CD4-positive, CD25-positive, alpha-beta regulatory T cell (primary cell): ENCODE data around the gene CFH. TPM values are rescaled to one million over a fixed set of nuclear protein-coding genes. Genes with fewer than 3 reads are reported as not detected.
"Not testable (repeated sequence)": the region's sequence is repeated elsewhere in the genome, so short reads cannot be mapped to it uniquely, and the experiment has no call there.

Experiments used
- ATAC-seq, 2 donors: fragments of 150-1000 bp; cut with Tn5 transposase; one replicate each; pipeline ENCODE4 v1.10.0; 2021; ENCODE audit warnings: low read depth in 2 of 2, moderate number of reproducible peaks in 2 of 2, moderate library complexity in 1 of 2
- DNase-seq, 3 donors: peaks; one replicate each; pipeline versions ENCODE4 v3.0.0 to v3.0.0-alpha.2; 2012 to 2022; ENCODE audit warnings: mixed read lengths in 1 of 3
- H3K27ac ChIP-seq: one replicate; pipeline ENCODE4 v1.7.0; 2013; ENCODE audit warnings: mild to moderate bottlenecking, low read length; ENCODE audit not compliant: insufficient read depth, poor library complexity, severe bottlenecking
- H3K27me3 ChIP-seq: one replicate; pipeline ENCODE4 v1.7.0; 2013; ENCODE audit warnings: low read length; ENCODE audit not compliant: control insufficient read depth, insufficient read depth
- H3K36me3 ChIP-seq: one replicate; pipeline ENCODE4 v1.7.0; 2013; ENCODE audit warnings: mild to moderate bottlenecking, low read length, moderate library complexity; ENCODE audit not compliant: control insufficient read depth, insufficient read depth
- H3K4me1 ChIP-seq: 2 replicates; pipeline ENCODE4 v1.7.0; 2013; ENCODE audit warnings: mild to moderate bottlenecking, low read length; ENCODE audit not compliant: insufficient read depth, control insufficient read depth, poor library complexity, severe bottlenecking
- H3K4me3 ChIP-seq: one replicate; pipeline ENCODE4 v1.7.0; 2013; ENCODE audit warnings: low read depth, mild to moderate bottlenecking, low read length, moderate library complexity
- H3K9me3 ChIP-seq, 2 experiments: 1 replicate in 1 of 2; 2 replicates in 1 of 2; pipeline ENCODE4 v1.7.0; 2013; ENCODE audit warnings: low read length in 2 of 2, mild to moderate bottlenecking in 1 of 2, moderate library complexity in 1 of 2; ENCODE audit not compliant: control insufficient read depth in 2 of 2
- H3K27ac Mint-ChIP-seq, 3 donors: one replicate each; pipeline ENCODE4 v1.8.0; 2020 to 2022; ENCODE audit warnings: mild to moderate bottlenecking in 3 of 3, mixed read lengths in 3 of 3, moderate library complexity in 2 of 3
- H3K27me3 Mint-ChIP-seq: one replicate; pipeline ENCODE4 v1.8.0; 2022; ENCODE audit warnings: mild to moderate bottlenecking, mixed read lengths
- H3K36me3 Mint-ChIP-seq: one replicate; pipeline ENCODE4 v1.8.0; 2020; ENCODE audit warnings: mixed read lengths
- H3K4me1 Mint-ChIP-seq, 4 donors: one replicate each; pipeline ENCODE4 v1.8.0; 2020 to 2022; ENCODE audit warnings: mixed read lengths in 4 of 4, mild to moderate bottlenecking in 1 of 4
- H3K4me3 Mint-ChIP-seq, 4 donors: one replicate each; pipeline ENCODE4 v1.8.0; 2020 to 2022; ENCODE audit warnings: mild to moderate bottlenecking in 4 of 4, mixed read lengths in 4 of 4, moderate library complexity in 3 of 4
- H3K9me3 Mint-ChIP-seq, 7 donors: one replicate each; pipeline ENCODE4 v1.8.0; 2020 to 2022; ENCODE audit warnings: mixed read lengths in 7 of 7, mild to moderate bottlenecking in 3 of 7, moderate library complexity in 2 of 7
- polyA plus RNA-seq, 4 donors: library from polyadenylated mRNA; unstranded; fragments of 300-500 nt; fragmentation: Illumina TruSeq; gene quantifications; one replicate each; pipeline ENCODE4 v1.2.3, GENCODE V29; 2021
- total RNA-seq: library from RNA; stranded (reverse); gene quantifications from one replicate; pipeline ENCODE4 v1.2.3, GENCODE V29; 2022

The CFH gene
- total and polyA plus RNA-seq, 5 donors from 2014 or later: 0.17 to 0.48 TPM; not detected in 3

DNA sequence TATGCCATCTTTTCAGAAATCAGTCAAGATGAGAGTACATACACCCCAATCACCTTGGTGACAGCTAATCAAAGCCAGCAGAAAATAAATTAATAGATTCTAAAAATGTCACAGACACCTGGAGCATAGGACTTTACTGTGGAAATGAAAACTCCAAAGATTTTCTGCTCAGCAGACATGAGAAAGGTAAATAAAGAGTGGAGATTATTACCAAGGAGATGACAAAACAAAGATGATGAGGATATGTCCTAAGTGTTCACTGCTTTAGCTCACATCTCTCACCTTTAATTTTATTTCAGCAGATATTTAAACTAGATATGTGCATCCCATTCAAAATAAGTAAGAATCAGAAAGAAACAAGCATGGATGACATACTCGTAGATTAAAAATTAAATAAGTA, 28.8 kb upstream of the CFH start:
- Histone ChIP-seq H3K27me3 (no peaks in the 10 kb centered on the region), H3K27ac (no peak overlapping the region), H3K4me3 (no peak overlapping the region), H3K36me3 (no peaks in the 10 kb centered on the region), H3K9me3 (no peaks in the 10 kb centered on the region), H3K4me1 (no peaks in the 10 kb centered on the region)
- H3K4me3 Mint-ChIP-seq: no peak overlapping the region
- no peak overlapping the region for H3K27ac Mint-ChIP-seq
- no peaks in the 10 kb centered on the region for H3K27me3 Mint-ChIP-seq
- no peak for DNase-seq
- no peaks in the 10 kb centered on the region for H3K36me3 Mint-ChIP-seq
- peaks cover 0 to 11% (median 1%) of the 10 kb centered on the region in 7 donors for H3K9me3 Mint-ChIP-seq
- ATAC-seq: no peak
- H3K4me1 Mint-ChIP-seq: no peaks in the 10 kb centered on the region

DNA sequence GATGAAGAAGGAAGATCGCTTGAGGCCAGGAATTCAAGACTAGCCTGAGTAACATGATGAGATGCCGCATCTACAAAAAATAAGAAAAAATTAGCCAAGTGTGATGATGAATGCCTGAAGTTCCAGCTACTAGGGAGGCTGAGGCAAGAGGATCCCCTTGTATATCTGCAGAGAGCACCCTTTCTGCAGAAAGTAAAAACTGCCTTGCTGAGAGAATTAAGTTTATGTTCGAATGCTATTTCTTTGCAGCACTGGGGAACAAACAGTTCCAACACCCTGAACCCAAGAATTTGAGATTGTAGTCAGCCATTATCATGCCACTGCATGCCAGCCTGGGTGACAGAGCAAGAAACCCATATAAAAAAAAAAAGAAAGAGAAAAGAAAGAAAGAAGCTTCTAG, 23.0 kb upstream of the CFH start:
- Mint-ChIP-seq H3K27me3 (no peaks in the 10 kb centered on the region), H3K36me3 (no peaks in the 10 kb centered on the region), H3K4me1 (no peaks in the 10 kb centered on the region), H3K4me3 (no peak overlapping the region), H3K27ac (no peak overlapping the region), H3K9me3 (peaks cover 0 to 17% (median 4%) of the 10 kb centered on the region in 7 donors)
- Histone ChIP-seq H3K4me3 (no peak overlapping the region), H3K4me1 (no peaks in the 10 kb centered on the region), H3K9me3 (no peaks in the 10 kb centered on the region), H3K27me3 (no peaks in the 10 kb centered on the region), H3K36me3 (no peaks in the 10 kb centered on the region), H3K27ac (no peak overlapping the region)
- no peak for ATAC-seq
- no peak for DNase-seq

DNA sequence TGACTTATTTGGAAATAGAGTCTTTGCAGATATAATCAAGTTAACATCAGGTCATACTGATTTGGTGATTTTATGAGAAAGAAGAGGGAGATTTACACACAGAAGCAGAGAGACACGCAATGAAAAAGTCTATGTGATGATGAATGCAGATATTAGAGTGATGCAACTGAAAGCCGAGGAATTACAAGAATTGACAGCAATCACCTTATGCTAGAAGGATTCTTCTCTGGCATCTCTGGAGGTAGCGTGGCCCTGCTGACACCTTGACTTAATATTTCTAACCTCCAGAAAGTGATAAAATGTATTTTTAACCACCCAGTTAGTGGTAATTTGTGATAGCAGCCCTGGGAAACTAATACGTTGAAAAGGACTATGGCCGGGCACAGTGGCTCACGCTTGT, 14.2 kb upstream of the CFH start:
- H3K4me3 ChIP-seq: no peak overlapping the region
- H3K27ac ChIP-seq: no peak overlapping the region
- H3K27me3 ChIP-seq: no peaks in the 10 kb centered on the region
- Mint-ChIP-seq H3K9me3 (peaks cover 0 to 2% (median 0%) of the 10 kb centered on the region in 7 donors), H3K4me3 (no peak overlapping the region), H3K27ac (no peak overlapping the region), H3K4me1 (no peaks in the 10 kb centered on the region), H3K27me3 (no peaks in the 10 kb centered on the region), H3K36me3 (no peaks in the 10 kb centered on the region)
- DNase-seq: no peak
- no peak for ATAC-seq
- H3K4me1 ChIP-seq: no peaks in the 10 kb centered on the region
- H3K36me3 ChIP-seq: no peaks in the 10 kb centered on the region
- H3K9me3 ChIP-seq: no peaks in the 10 kb centered on the region

DNA sequence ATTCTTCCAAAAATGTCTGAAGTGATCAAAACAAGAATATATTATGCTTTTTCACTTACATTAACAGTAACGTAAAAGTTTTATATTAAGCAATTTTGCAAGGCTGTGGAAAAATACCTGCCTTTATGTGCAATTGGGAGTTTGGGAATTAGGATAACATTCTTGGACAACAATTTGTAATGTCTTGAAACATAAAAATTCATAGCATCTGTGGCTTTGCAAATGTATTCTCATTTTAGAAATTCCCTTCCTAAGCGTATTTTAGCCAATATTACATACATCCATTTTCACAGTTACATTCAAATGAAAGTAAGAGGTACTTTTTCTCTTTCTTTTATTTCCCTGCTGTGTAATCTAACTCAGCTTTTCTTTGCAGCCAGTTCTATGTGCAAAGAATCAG, 13.4 kb upstream of the CFH start:
- Mint-ChIP-seq H3K4me1 (no peaks in the 10 kb centered on the region), H3K27ac (no peak overlapping the region), H3K4me3 (no peak overlapping the region), H3K9me3 (peaks cover 0 to 2% (median 0%) of the 10 kb centered on the region in 7 donors), H3K36me3 (no peaks in the 10 kb centered on the region), H3K27me3 (no peaks in the 10 kb centered on the region)
- H3K27ac ChIP-seq: no peak overlapping the region
- no peaks in the 10 kb centered on the region for H3K4me1 ChIP-seq
- H3K4me3 ChIP-seq: no peak overlapping the region
- DNase-seq (no peak), ATAC-seq (no peak)
- no peaks in the 10 kb centered on the region for H3K9me3 ChIP-seq
- H3K27me3 ChIP-seq: no peaks in the 10 kb centered on the region
- H3K36me3 ChIP-seq: no peaks in the 10 kb centered on the region

DNA sequence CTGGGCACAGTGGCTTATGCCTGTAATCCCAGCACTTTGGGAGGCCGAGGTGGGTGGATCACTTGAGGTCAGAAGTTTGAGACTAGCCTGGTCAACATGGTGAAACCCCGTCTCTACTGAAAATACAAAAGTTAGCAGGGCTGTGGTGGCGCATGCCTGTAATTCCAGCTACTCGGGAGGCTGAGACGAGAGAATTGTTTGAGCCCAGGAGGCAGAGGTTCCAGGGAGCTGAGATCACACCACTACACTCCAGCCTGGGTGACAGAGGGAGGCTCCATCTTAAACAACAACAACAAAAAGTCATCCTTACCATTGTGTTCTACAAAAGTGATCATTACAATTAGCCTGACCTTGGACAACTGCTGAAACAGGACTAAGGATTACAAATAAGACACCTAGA, 12.6 kb upstream of the CFH start:
- not testable (repeated sequence) for ATAC-seq, H3K27me3 ChIP-seq, H3K4me1 Mint-ChIP-seq, H3K4me3 Mint-ChIP-seq, H3K27ac Mint-ChIP-seq, H3K9me3 Mint-ChIP-seq, H3K9me3 ChIP-seq, H3K4me1 ChIP-seq, H3K36me3 Mint-ChIP-seq, H3K36me3 ChIP-seq, H3K4me3 ChIP-seq, DNase-seq, H3K27ac ChIP-seq, H3K27me3 Mint-ChIP-seq

DNA sequence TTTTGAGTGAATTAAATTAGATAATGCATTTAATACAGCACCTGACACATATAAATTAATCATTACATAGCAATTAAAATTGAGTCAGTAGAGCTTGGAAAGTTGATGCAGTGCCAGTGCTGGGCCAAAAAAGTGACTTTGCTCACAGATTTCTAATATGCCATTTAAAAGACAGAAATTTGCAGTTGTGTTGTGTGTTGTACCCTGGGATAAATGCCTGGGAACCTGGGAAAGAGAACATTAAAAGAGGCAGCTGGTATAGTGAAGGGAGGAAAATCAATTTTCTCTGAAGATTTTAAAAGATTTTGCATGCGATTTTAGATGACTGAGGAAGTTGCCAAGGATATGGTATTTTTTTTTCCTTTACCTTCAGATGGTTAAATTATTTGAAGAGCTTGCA, 10.9 kb upstream of the CFH start:
- Mint-ChIP-seq H3K9me3 (peaks cover 0 to 2% (median 0%) of the 10 kb centered on the region in 7 donors), H3K4me3 (no peak overlapping the region), H3K36me3 (no peaks in the 10 kb centered on the region), H3K27me3 (no peaks in the 10 kb centered on the region), H3K27ac (peak overlapping the region in 1 of 3 donors; percentile 38), H3K4me1 (no peaks in the 10 kb centered on the region)
- Histone ChIP-seq H3K4me1 (no peaks in the 10 kb centered on the region), H3K36me3 (no peaks in the 10 kb centered on the region), H3K9me3 (no peaks in the 10 kb centered on the region), H3K27me3 (no peaks in the 10 kb centered on the region), H3K4me3 (no peak overlapping the region), H3K27ac (no peak overlapping the region)
- ATAC-seq: no peak
- no peak for DNase-seq

DNA sequence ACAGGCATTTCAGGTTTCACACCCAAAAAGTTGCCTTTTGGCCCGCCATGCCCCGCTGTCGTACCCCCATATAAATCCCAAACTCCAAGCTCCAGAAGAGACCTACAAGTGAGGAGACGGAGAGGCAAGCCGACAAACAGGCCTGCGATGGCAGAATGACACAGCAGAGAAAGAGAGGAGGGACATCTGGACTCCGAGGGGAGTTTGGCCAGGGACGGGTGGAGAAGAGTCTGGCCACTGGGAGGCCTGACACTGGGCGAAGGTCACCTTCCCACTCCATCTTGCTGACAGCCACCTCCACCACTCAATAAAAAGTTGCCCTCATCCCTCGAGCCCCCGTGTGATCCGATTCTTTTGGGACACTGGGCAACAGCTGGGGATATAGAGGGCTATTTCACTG, 1.9 kb upstream of the CFH start:
- Histone ChIP-seq H3K9me3 (no peaks in the 10 kb centered on the region), H3K27me3 (no peaks in the 10 kb centered on the region), H3K4me3 (no peak overlapping the region), H3K4me1 (no peaks in the 10 kb centered on the region), H3K27ac (no peak overlapping the region), H3K36me3 (no peaks in the 10 kb centered on the region)
- Mint-ChIP-seq H3K27ac (no peak overlapping the region), H3K4me1 (peaks cover 0 to 3% (median 0%) of the 10 kb centered on the region in 4 donors), H3K27me3 (no peaks in the 10 kb centered on the region), H3K36me3 (no peaks in the 10 kb centered on the region), H3K9me3 (peaks cover 0 to 4% (median 0%) of the 10 kb centered on the region in 7 donors), H3K4me3 (no peak overlapping the region)
- DNase-seq: no peak
- ATAC-seq: no peak

DNA sequence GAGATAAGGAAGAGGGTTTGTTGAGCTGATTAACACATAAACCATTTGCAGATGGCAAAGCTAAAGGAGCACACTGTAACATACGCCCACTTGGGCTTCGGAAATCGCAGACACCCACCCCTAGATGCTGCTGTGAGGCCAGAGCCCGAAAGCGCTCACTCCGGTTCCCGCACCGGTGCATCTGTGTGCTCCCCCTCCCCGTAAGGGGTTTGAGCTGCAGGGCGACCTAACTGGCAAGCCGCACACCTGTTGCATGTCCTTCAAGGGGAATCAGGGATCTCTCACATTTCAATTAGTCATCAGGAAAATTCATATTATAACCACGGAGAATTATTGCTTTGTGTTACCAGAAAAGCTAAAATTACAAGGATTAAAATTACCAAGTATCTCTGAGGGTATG, 1.4 kb upstream of the CFH start:
- no peaks in the 10 kb centered on the region for H3K27me3 ChIP-seq
- H3K27ac ChIP-seq: no peak overlapping the region
- no peak for ATAC-seq
- no peaks in the 10 kb centered on the region for H3K36me3 Mint-ChIP-seq
- H3K4me3 Mint-ChIP-seq: no peak overlapping the region
- no peaks in the 10 kb centered on the region for H3K27me3 Mint-ChIP-seq
- H3K4me3 ChIP-seq: no peak overlapping the region
- H3K9me3 ChIP-seq: no peaks in the 10 kb centered on the region
- peaks cover 0 to 3% (median 0%) of the 10 kb centered on the region in 4 donors for H3K4me1 Mint-ChIP-seq
- no peaks in the 10 kb centered on the region for H3K4me1 ChIP-seq
- H3K27ac Mint-ChIP-seq: no peak overlapping the region
- no peak for DNase-seq
- H3K36me3 ChIP-seq: no peaks in the 10 kb centered on the region
- peaks cover 0 to 4% (median 0%) of the 10 kb centered on the region in 7 donors for H3K9me3 Mint-ChIP-seq
